HepG2 (cell line): ENCODE data around the gene PLB1. TPM values are rescaled to one million over a fixed set of nuclear protein-coding genes. Genes with fewer than 3 reads are reported as not detected.

Source experiments
- ATAC-seq: fragments of 200-7000 bp; cut with Tn5 transposase; 3 replicates; pipeline ENCODE4 v1.9.1; 2020; ENCODE audit warnings: mild to moderate bottlenecking, moderate library complexity
- BruUV-seq: library from RNA; stranded (reverse); fragments of 400-500 nt; replicated peaks from 2 replicates; lab custom pipeline; 2021; lab: Mats Ljungman, UMichigan
- CTCF ChIA-PET: fragments of 300-600 bp; formaldehyde crosslinking; extraction: SDS; loops from one replicate; lab custom pipeline; 2021; ENCODE audit warnings: low total read pairs, inconsistent platforms, low intra/inter-chr PET ratio; lab: Yijun Ruan, JAX
- POLR2A ChIA-PET: fragments of 350-600 bp; sonication (Branson Sonifier 250); formaldehyde crosslinking; loops from one replicate; lab custom pipeline; 2020; ENCODE audit warnings: antibody characterized with exemption, inconsistent platforms; lab: Yijun Ruan, JAX
- DNase-seq: peaks from one replicate; pipeline ENCODE4 v3.0.0-alpha.2; 2015; ENCODE audit warnings: low spot score
- FAIRE-seq: peaks from 3 replicates; lab custom pipeline; 2011; peaks lifted over from hg19 to GRCh38; lab: Jason Lieb, UNC
- H2AFZ ChIP-seq: one replicate; pipeline ENCODE4 v1.6.1; 2011; ENCODE audit warnings: low read length, inconsistent platforms
- H3K27ac ChIP-seq: fragments of 300-600 bp; 3 replicates; pipeline ENCODE4 v1.8.0; 2011; ENCODE audit warnings: mixed run types, mild to moderate bottlenecking, mixed read lengths, low read length, inconsistent platforms; ENCODE audit not compliant: insufficient read depth; ENCODE audit errors: extremely low read length
- H3K27me3 ChIP-seq, 2 experiments: fragments of 200-600 bp in 1 of 2; 2 replicates in 1 of 2; 3 replicates in 1 of 2; pipeline versions ENCODE4 v1.6.0 to v1.8.0; 2011; ENCODE audit warnings: low read length in 2 of 2, mild to moderate bottlenecking in 2 of 2, moderate library complexity in 2 of 2, inconsistent platforms in 1 of 2; ENCODE audit not compliant: insufficient read depth in 2 of 2, control insufficient read depth in 1 of 2
- H3K36me3 ChIP-seq, 2 experiments: fragments of 200-600 bp in 1 of 2; replicated peaks in 1 of 2; 2 replicates in 1 of 2; 3 replicates in 1 of 2; pipeline versions ENCODE4 v1.5.1 to v1.8.0; 2011; ENCODE audit warnings: low read length in 2 of 2, inconsistent platforms in 1 of 2; ENCODE audit not compliant: insufficient read depth in 2 of 2, control insufficient read depth in 1 of 2
- H3K4me1 ChIP-seq: 2 replicates; pipeline ENCODE4 v1.5.1; 2012; ENCODE audit warnings: low read length, inconsistent platforms; ENCODE audit not compliant: insufficient read depth
- H3K4me2 ChIP-seq: 2 replicates; pipeline ENCODE4 v1.6.0; 2011; ENCODE audit warnings: low read depth, low read length, inconsistent platforms
- H3K4me3 ChIP-seq, 3 experiments: fragments of 200-600 bp in 1 of 3; sonication (generic), shearing (Covaris generic) in 1 of 3; replicated peaks in 1 of 3; 2 replicates each; pipeline ENCODE4 v1.5.1; 2011 to 2016; ENCODE audit warnings: low read length in 3 of 3, inconsistent platforms in 2 of 3, low read depth in 2 of 3, mild to moderate bottlenecking in 2 of 3, control low read depth in 1 of 3, mixed read lengths in 1 of 3; ENCODE audit not compliant: insufficient read depth in 1 of 3
- H3K79me2 ChIP-seq: one replicate; pipeline ENCODE4 v1.6.1; 2011; ENCODE audit warnings: low read length, inconsistent platforms; ENCODE audit not compliant: insufficient read depth
- H3K9ac ChIP-seq: 2 replicates; pipeline ENCODE4 v1.6.0; 2011; ENCODE audit warnings: mild to moderate bottlenecking, low read depth, low read length, inconsistent platforms; ENCODE audit not compliant: insufficient read depth
- H3K9me3 ChIP-seq: 2 replicates; pipeline ENCODE4 v1.5.1; 2012; ENCODE audit warnings: mild to moderate bottlenecking, low read length
- H4K20me1 ChIP-seq: 2 replicates; pipeline ENCODE4 v1.6.0; 2011; ENCODE audit warnings: inconsistent platforms, mild to moderate bottlenecking, low read length, moderate library complexity; ENCODE audit not compliant: insufficient read depth
- E2F2 ChIP-seq: sonication (generic); formaldehyde crosslinking; IDR thresholded peaks from 2 replicates; pipeline ENCODE4 v1.4.0; 2020; ENCODE audit warnings: missing genetic modification reagents, borderline replicate concordance
- FUBP1 ChIP-seq: sonication (generic); formaldehyde crosslinking; IDR thresholded peaks from 2 replicates; pipeline ENCODE4 v1.5.1; 2020; ENCODE audit warnings: missing genetic modification reagents, mild to moderate bottlenecking, borderline replicate concordance
- HES4 ChIP-seq: sonication (generic); formaldehyde crosslinking; IDR thresholded peaks from 2 replicates; pipeline ENCODE4 v1.9.0; 2021; ENCODE audit warnings: mild to moderate bottlenecking, missing genetic modification reagents, borderline replicate concordance
- JUN ChIP-seq: sonication (generic); formaldehyde crosslinking; IDR thresholded peaks from 2 replicates; pipeline ENCODE4 v1.4.0; 2020; ENCODE audit warnings: mild to moderate bottlenecking, missing genetic modification reagents
- NR2F1 ChIP-seq, 2 experiments: fragments of 450-650 bp in 1 of 2; formaldehyde crosslinking in 1 of 2; IDR thresholded peaks; 2 replicates each; pipeline versions ENCODE4 v1.5.0 to v1.6.1; 2016 to 2020; ENCODE audit warnings: mild to moderate bottlenecking in 1 of 2, missing compliant biosample characterization in 1 of 2, missing genetic modification reagents in 1 of 2, moderate library complexity in 1 of 2
- PAX8 ChIP-seq: sonication (generic); formaldehyde crosslinking; IDR thresholded peaks from 2 replicates; pipeline ENCODE4 v1.8.0; 2022; ENCODE audit warnings: mild to moderate bottlenecking, missing genetic modification reagents, borderline replicate concordance
- PHF5A ChIP-seq: IDR thresholded peaks from one replicate; pipeline ENCODE4 v1.6.1; 2018; ENCODE audit warnings: low read depth, missing genetic modification reagents; ENCODE audit not compliant: unreplicated experiment
- ZNF432 ChIP-seq: sonication (generic); formaldehyde crosslinking; IDR thresholded peaks from 2 replicates; pipeline ENCODE4 v1.5.0; 2020; ENCODE audit warnings: missing genetic modification reagents, mild to moderate bottlenecking, borderline replicate concordance
- WGBS: methylation state at CpG from one replicate; pipeline ENCODE4 v1.1.6; 2017; ENCODE audit warnings: low lambda C conversion rate; 5-methylcytosine and 5-hydroxymethylcytosine counted together
- in situ Hi-C: cut with HindIII; loops from 2 replicates; pipeline ENCODE4 v1.10.0; 2017; ENCODE audit warnings: low pct_unique_long_range_greater_than_20kb; ENCODE audit not compliant: extremely low pct_ligation_motif_present
- intact Hi-C: fragments of 100-400 bp; cut with micrococcal nuclease; formaldehyde crosslinking; loops from one replicate; pipeline ENCODE4 v1.10.0; 2022; ENCODE audit not compliant: unreplicated experiment
- polyA plus RNA-seq, 8 experiments: library from polyadenylated mRNA; depleted of rRNA in 3 of 8; stranded (reverse) in 7 of 8; unstranded in 1 of 8; fragments of >200 nt; fragmentation: Illumina TruSeq in 4 of 8; extraction: Trizol in 4 of 8; gene quantifications; 2 replicates each; pipeline versions ENCODE4 v1.2.1 to v1.2.3, GENCODE V29; 2011 to 2016; ENCODE audit warnings: low read depth in 4 of 8, missing spikeins in 1 of 8, mixed read lengths in 1 of 8; ENCODE audit not compliant: insufficient read depth in 1 of 8
- total RNA-seq, 5 experiments: library from RNA; depleted of rRNA; stranded (reverse); fragments of >200 nt; fragmentation: Illumina TruSeq; extraction: Trizol; gene quantifications; 2 replicates each; pipeline ENCODE4 v1.2.3, GENCODE V29; 2016; ENCODE audit warnings: low read depth in 1 of 5
- TF ChIP-seq, protein P1 (sequence below): sonication (generic); formaldehyde crosslinking; IDR thresholded peaks from 2 replicates; pipeline ENCODE4 v1.8.1; 2023; ENCODE audit warnings: mild to moderate bottlenecking, missing genetic modification reagents, borderline replicate concordance

The PLB1 gene
- total and polyA plus RNA-seq, 2 of the 13 experiments (the other 11 are each of a cell fraction or from before 2014, with no cell fraction given), result 0.20 to 1.8 TPM

GRCh38 chr2:28681158-28681571 lies 185.3 kb downstream of the PLB1 start:
- H3K36me3 ChIP-seq, result no peaks in the 10 kb centered on the region
- 54% methylated on average over 4 of the region's 4 CpGs for WGBS
- H3K27me3 ChIP-seq, result peaks cover 0 to 31% of the 10 kb centered on the region in 2 experiments; a peak in 3 of 5 replicates
- H4K20me1 ChIP-seq, result no peaks in the 10 kb centered on the region
- no peaks in the 10 kb centered on the region for H3K79me2 ChIP-seq
- no peak overlapping the region for H3K27ac ChIP-seq
- CTCF ChIA-PET, result no interaction called here
- H3K9ac ChIP-seq, result no peak overlapping the region
- no peak overlapping the region for H3K4me2 ChIP-seq
- no TSS peak for BruUV-seq
- peaks cover 21% of the 10 kb centered on the region for H3K4me1 ChIP-seq
- no peak overlapping the region for H3K4me3 ChIP-seq
- FAIRE-seq (no peak), DNase-seq (no peak), ATAC-seq (no peak)
- POLR2A ChIA-PET, result no interaction called here
- intact Hi-C loops (no loop called here), in situ Hi-C loops (no loop called here)
- no peak overlapping the region for H2AFZ ChIP-seq
- H3K9me3 ChIP-seq, result no peaks in the 10 kb centered on the region
- TF ChIP-seq HES4 (CRISPR knock-in tag), result no peak
- no peak for TF ChIP-seq NR2F1 (CRISPR knock-in tag; IDR thresholded peaks at IDR 0.05)
- no peak for TF ChIP-seq E2F2 (CRISPR knock-in tag)
- no peak for TF ChIP-seq ZNF432 (CRISPR knock-in tag)
- TF ChIP-seq, protein P1, sequence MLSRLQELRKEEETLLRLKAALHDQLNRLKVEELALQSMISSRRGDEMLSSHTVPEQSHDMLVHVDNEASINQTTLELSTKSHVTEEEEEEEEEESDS (CRISPR knock-in tag), result no peak
- no peak for TF ChIP-seq JUN (CRISPR knock-in tag)
- TF ChIP-seq PAX8, result no peak

- no peak for FAIRE-seq
- Histone ChIP-seq H3K79me2 (no peaks in the 10 kb centered on the region), H2AFZ (no peak overlapping the region), H4K20me1 (no peaks in the 10 kb centered on the region), H3K4me2 (no peak overlapping the region)
- intact Hi-C loops, result no loop called here
- TF ChIP-seq FUBP1 (CRISPR knock-in tag) (no peak), PHF5A (CRISPR knock-in tag) (no peak)
- TF ChIP-seq, all 625 proteins: peak for 0
- Histone ChIP-seq H3K36me3 (no peaks in the 10 kb centered on the region), H3K9me3 (no peaks in the 10 kb centered on the region), H3K27ac (no peak overlapping the region), H3K4me3 (no peak overlapping the region), H3K4me1 (peaks cover 21% of the 10 kb centered on the region), H3K9ac (no peak overlapping the region), H3K27me3 (peaks cover 0 to 31% of the 10 kb centered on the region in 2 experiments; a peak in 3 of 5 replicates)
- ChIA-PET CTCF (no interaction called here), POLR2A (no interaction called here)
- ATAC-seq (no peak), DNase-seq (no peak)
- in situ Hi-C loops, result no loop called here
- no TSS peak for BruUV-seq
These were observed 185.7 kb downstream of the PLB1 start for GRCh38 chr2:28681606-28682005.
